ENCODE results near the gene CDH4.
"Not testable (repeated sequence)": the region's sequence is repeated elsewhere in the genome, so short reads cannot be mapped to it uniquely, and the experiment has no call there.

CDH4 gene

GRCh38 chr20:61934716-61935530 lies 682.9 kb downstream of the CDH4 start:
- no peak for DNase-seq
- in situ Hi-C loops (cut with HindIII; ENCODE audit: low pct_ligation_motif_present, low pct_unique_long_range_greater_than_20kb, low sequenced_read_pairs) = no loop called here

GRCh38 chr20:61935926-61936700 lies 684.1 kb downstream of the CDH4 start:
- in situ Hi-C loops (cut with HindIII; ENCODE audit: low pct_ligation_motif_present, low pct_unique_long_range_greater_than_20kb, low sequenced_read_pairs) = no loop called here
- no peak for DNase-seq

GRCh38 chr20:61936701-61937131 lies 684.7 kb downstream of the CDH4 start:
- no peak for DNase-seq
- in situ Hi-C loops (cut with HindIII; ENCODE audit: low pct_ligation_motif_present, low pct_unique_long_range_greater_than_20kb, low sequenced_read_pairs) = no loop called here

GRCh38 chr20:61937146-61937962 lies 685.3 kb downstream of the CDH4 start:
- no peak for DNase-seq
- in situ Hi-C loops (cut with HindIII; ENCODE audit: low pct_ligation_motif_present, low pct_unique_long_range_greater_than_20kb, low sequenced_read_pairs) = no loop called here

- in situ Hi-C loops (cut with HindIII; ENCODE audit: low pct_ligation_motif_present, low pct_unique_long_range_greater_than_20kb, low sequenced_read_pairs) = no loop called here
- no peak for DNase-seq
These were observed 686.1 kb downstream of the CDH4 start for GRCh38 chr20:61937963-61938838.

GRCh38 chr20:61938839-61939690 lies 687.0 kb downstream of the CDH4 start:
- no peak for DNase-seq
- in situ Hi-C loops (cut with HindIII; ENCODE audit: low pct_ligation_motif_present, low pct_unique_long_range_greater_than_20kb, low sequenced_read_pairs) = no loop called here

GRCh38 chr20:61939691-61940360 lies 687.8 kb downstream of the CDH4 start:
- DNase-seq = no peak
- in situ Hi-C loops (cut with HindIII; ENCODE audit: low pct_ligation_motif_present, low pct_unique_long_range_greater_than_20kb, low sequenced_read_pairs) = no loop called here

- no peak for DNase-seq
- in situ Hi-C loops (cut with HindIII; ENCODE audit: low pct_ligation_motif_present, low pct_unique_long_range_greater_than_20kb, low sequenced_read_pairs) = no loop called here
These were observed 688.4 kb downstream of the CDH4 start for GRCh38 chr20:61940491-61940890.

- in situ Hi-C loops (cut with HindIII; ENCODE audit: low pct_ligation_motif_present, low pct_unique_long_range_greater_than_20kb, low sequenced_read_pairs) = no loop called here
- DNase-seq = no peak
These were observed 689.1 kb downstream of the CDH4 start for GRCh38 chr20:61940976-61941720.

GRCh38 chr20:61941721-61942405 lies 689.8 kb downstream of the CDH4 start:
- DNase-seq = no peak
- in situ Hi-C loops (cut with HindIII; ENCODE audit: low pct_ligation_motif_present, low pct_unique_long_range_greater_than_20kb, low sequenced_read_pairs) = no loop called here

GRCh38 chr20:61942526-61942925 lies 690.5 kb downstream of the CDH4 start:
- in situ Hi-C loops (cut with HindIII; ENCODE audit: low pct_ligation_motif_present, low pct_unique_long_range_greater_than_20kb, low sequenced_read_pairs) = no loop called here
- DNase-seq = no peak

- DNase-seq; in situ Hi-C loops (cut with HindIII; ENCODE audit: low pct_ligation_motif_present, low pct_unique_long_range_greater_than_20kb, low sequenced_read_pairs): not testable (repeated sequence)
These were observed 692.9 kb downstream of the CDH4 start for GRCh38 chr20:61944967-61945366.

- DNase-seq; in situ Hi-C loops (cut with HindIII; ENCODE audit: low pct_ligation_motif_present, low pct_unique_long_range_greater_than_20kb, low sequenced_read_pairs): not testable (repeated sequence)
These were observed 693.4 kb downstream of the CDH4 start for GRCh38 chr20:61945495-61945894.

- in situ Hi-C loops (cut with HindIII; ENCODE audit: low pct_ligation_motif_present, low pct_unique_long_range_greater_than_20kb, low sequenced_read_pairs); DNase-seq: not testable (repeated sequence)
These were observed 696.0 kb downstream of the CDH4 start for GRCh38 chr20:61948056-61948455.

GRCh38 chr20:61948586-61949362 lies 696.7 kb downstream of the CDH4 start:
- in situ Hi-C loops (cut with HindIII; ENCODE audit: low pct_ligation_motif_present, low pct_unique_long_range_greater_than_20kb, low sequenced_read_pairs) = no loop called here
- no peak for DNase-seq

Data from ACHN (cell line).